Neuronal stem cell (in vitro differentiated cells): ENCODE results near the gene SCN10A.

ENCODE experiments used
- DNase-seq: peaks from one replicate; pipeline ENCODE4 v3.0.0-alpha.2; 2013; ENCODE audit warnings: low spot score
- H2AFZ ChIP-seq: one replicate; pipeline ENCODE4 v1.6.1; 2013; ENCODE audit warnings: mild to moderate bottlenecking, low read length, inconsistent platforms
- H2AK5ac ChIP-seq: 2 replicates; pipeline ENCODE4 v1.6.1; 2013; ENCODE audit warnings: low read depth, mild to moderate bottlenecking, inconsistent platforms, low read length, moderate library complexity, mixed read lengths
- H2BK120ac ChIP-seq: 2 replicates; pipeline ENCODE4 v1.6.1; 2013; ENCODE audit warnings: low read depth, mild to moderate bottlenecking, inconsistent platforms, low read length, moderate library complexity, mixed read lengths
- H2BK12ac ChIP-seq: one replicate; pipeline ENCODE4 v1.6.1; 2013; ENCODE audit warnings: low read length, inconsistent platforms
- H2BK15ac ChIP-seq: 2 replicates; pipeline ENCODE4 v1.6.1; 2013; ENCODE audit warnings: mild to moderate bottlenecking, low read length, inconsistent platforms, mixed read lengths
- H2BK5ac ChIP-seq: one replicate; pipeline ENCODE4 v1.6.1; 2013; ENCODE audit warnings: inconsistent platforms, mild to moderate bottlenecking, low read length, moderate library complexity
- H3K14ac ChIP-seq: one replicate; pipeline ENCODE4 v1.6.1; 2013; ENCODE audit warnings: low read length, inconsistent platforms
- H3K18ac ChIP-seq: 2 replicates; pipeline ENCODE4 v1.6.1; 2013; ENCODE audit warnings: low read length, inconsistent platforms
- H3K23ac ChIP-seq: 2 replicates; pipeline ENCODE4 v1.6.1; 2013; ENCODE audit warnings: low read depth, mild to moderate bottlenecking, mixed read lengths, low read length, inconsistent platforms; ENCODE audit not compliant: poor library complexity
- H3K27ac ChIP-seq: replicated peaks from 3 replicates; pipeline ENCODE4 v1.5.1; 2013; ENCODE audit warnings: low read length, inconsistent platforms
- H3K27me3 ChIP-seq, 3 experiments: 2 replicates each; pipeline ENCODE4 v1.6.1; 2013; ENCODE audit warnings: low read length in 3 of 3, mild to moderate bottlenecking in 2 of 3, inconsistent platforms in 1 of 3, low read depth in 1 of 3, mixed read lengths in 1 of 3, moderate library complexity in 1 of 3; ENCODE audit not compliant: control insufficient read depth in 3 of 3, insufficient read depth in 3 of 3
- H3K36me3 ChIP-seq, 2 donors: replicated peaks in 1 of 2; 2 replicates each; pipeline ENCODE4 v1.6.1; 2013; ENCODE audit warnings: low read length in 2 of 2; ENCODE audit not compliant: control insufficient read depth in 2 of 2, insufficient read depth in 2 of 2
- H3K4ac ChIP-seq: 2 replicates; pipeline ENCODE4 v1.6.1; 2013; ENCODE audit warnings: inconsistent platforms, mild to moderate bottlenecking, low read length, moderate library complexity
- H3K4me1 ChIP-seq, 2 donors: 1 replicate in 1 of 2; 2 replicates in 1 of 2; pipeline ENCODE4 v1.6.1; 2013; ENCODE audit warnings: low read length in 2 of 2, low read depth in 1 of 2; ENCODE audit not compliant: control insufficient read depth in 2 of 2, insufficient read depth in 1 of 2
- H3K4me2 ChIP-seq: one replicate; pipeline ENCODE4 v1.6.1; 2013; ENCODE audit warnings: mild to moderate bottlenecking, low read length, inconsistent platforms; ENCODE audit not compliant: insufficient read depth, poor library complexity, severe bottlenecking
- H3K4me3 ChIP-seq, 2 donors: 2 replicates each; pipeline ENCODE4 v1.5.1; 2013; ENCODE audit warnings: low read length in 2 of 2, mild to moderate bottlenecking in 2 of 2, inconsistent platforms in 1 of 2, moderate library complexity in 1 of 2
- H3K79me1 ChIP-seq: one replicate; pipeline ENCODE4 v1.6.1; 2013; ENCODE audit warnings: low read depth, mild to moderate bottlenecking, inconsistent platforms, low read length, moderate library complexity
- H3K9ac ChIP-seq: one replicate; pipeline ENCODE4 v1.6.1; 2013; ENCODE audit warnings: mild to moderate bottlenecking, low read depth, low read length, inconsistent platforms; ENCODE audit not compliant: poor library complexity
- H3K9me3 ChIP-seq, 2 donors: replicated peaks in 1 of 2; 2 replicates each; pipeline versions ENCODE3 to v1.6.1; 2013; ENCODE audit warnings: low read length in 2 of 2, mild to moderate bottlenecking in 2 of 2, inconsistent platforms in 1 of 2, low read depth in 1 of 2, mixed read lengths in 1 of 2, moderate library complexity in 1 of 2; ENCODE audit not compliant: control insufficient read depth in 2 of 2, insufficient read depth in 1 of 2
- H4K8ac ChIP-seq: one replicate; pipeline ENCODE4 v1.6.1; 2013; ENCODE audit warnings: low read depth, mild to moderate bottlenecking, inconsistent platforms, low read length, moderate library complexity
- H4K91ac ChIP-seq: one replicate; pipeline ENCODE4 v1.6.1; 2013; ENCODE audit warnings: low read length, low read depth, mild to moderate bottlenecking, inconsistent platforms; ENCODE audit not compliant: poor library complexity
- WGBS, 2 donors: extraction: QIAGEN DNeasy Blood & Tissue Kit; methylation state at CpG; one replicate each; pipeline ENCODE4 v1.1.7; 2013; ENCODE audit warnings: missing lambda C conversion rate in 2 of 2, mixed read lengths in 1 of 2; ENCODE audit not compliant: insufficient read length in 2 of 2, insufficient replicate concordance in 1 of 2; ENCODE audit errors: extremely low coverage in 2 of 2; 5-methylcytosine and 5-hydroxymethylcytosine counted together

The SCN10A gene

DNA sequence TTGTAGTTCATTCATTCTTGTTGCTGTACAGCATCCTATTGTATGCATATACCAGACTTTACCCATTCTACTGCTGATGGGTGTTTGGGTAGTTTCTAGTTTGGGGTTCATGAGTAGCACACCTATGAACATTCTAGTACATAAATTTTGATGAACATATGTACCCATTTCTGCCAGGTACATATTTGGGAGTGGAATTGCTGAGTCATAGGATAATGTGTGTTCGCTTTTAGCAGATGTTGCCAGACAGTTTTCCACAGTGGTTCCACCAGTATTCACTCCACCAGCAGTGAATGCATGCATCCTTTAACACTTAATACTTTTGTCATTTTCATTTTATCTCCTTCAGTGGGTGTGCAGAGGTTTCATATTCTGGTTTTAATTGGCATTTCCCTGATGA is 163.1 kb downstream of the SCN10A start:
- Histone ChIP-seq H3K18ac (no peak overlapping the region), H3K14ac (no peak overlapping the region), H2BK15ac (no peak overlapping the region), H2BK12ac (no peak overlapping the region), H4K8ac (no peak overlapping the region), H3K4me2 (no peak overlapping the region), H3K4me1 (peaks cover 2 to 12% of the 10 kb centered on the region in 2 donors), H3K36me3 (no peaks in the 10 kb centered on the region), H2BK120ac (no peak overlapping the region), H3K27ac (no peak overlapping the region), H2AK5ac (no peak overlapping the region), H4K91ac (no peak overlapping the region), H2AFZ (no peak overlapping the region), H3K9me3 (peaks cover 0 to 2% of the 10 kb centered on the region in 2 donors), H3K27me3 (peaks cover 0 to 47% (median 32%) of the 10 kb centered on the region in 3 experiments), H2BK5ac (no peak overlapping the region), H3K23ac (no peak overlapping the region), H3K4me3 (no peak overlapping the region), H3K79me1 (no peaks in the 10 kb centered on the region), H3K9ac (no peak overlapping the region), H3K4ac (no peak overlapping the region)
- no CpG with 5 or more reads among the region's 1 CpG for WGBS, 2 donors
- DNase-seq, result no peak

DNA sequence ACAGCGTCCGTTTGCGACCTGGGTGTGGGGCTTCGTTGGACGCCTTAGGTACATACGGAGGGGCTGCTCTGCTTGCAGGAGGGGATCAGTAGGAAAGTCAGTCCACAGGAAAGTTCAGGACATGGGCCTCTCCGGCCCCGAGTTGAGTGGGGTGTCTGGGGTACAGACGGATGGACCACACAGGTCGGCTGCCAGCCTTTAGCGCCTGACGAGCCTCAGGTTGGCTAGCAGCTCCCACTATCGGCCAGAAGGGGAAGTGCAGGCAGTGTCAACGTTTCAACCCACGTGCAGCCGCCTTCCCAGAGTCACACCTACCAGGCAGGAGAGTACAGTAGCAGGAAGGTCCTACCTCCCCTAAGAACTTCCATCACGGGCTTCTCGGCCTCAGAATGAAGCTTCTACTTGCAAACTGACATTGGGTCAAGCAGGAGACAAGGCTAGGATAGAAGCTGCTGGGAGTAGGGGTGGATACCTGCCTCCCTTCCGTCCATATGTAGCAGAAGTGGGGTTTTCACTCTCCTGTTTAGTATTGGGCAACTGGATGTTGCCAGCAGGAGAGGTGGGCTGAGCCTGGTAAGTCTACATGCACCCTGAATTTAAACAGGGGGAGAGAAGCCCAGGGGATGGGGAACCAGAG is 164.7 kb downstream of the SCN10A start:
- Histone ChIP-seq H3K27ac (no peak overlapping the region), H3K4ac (no peak overlapping the region), H3K4me3 (no peak overlapping the region), H3K9ac (no peak overlapping the region), H2AK5ac (no peak overlapping the region), H2BK5ac (no peak overlapping the region), H2BK15ac (no peak overlapping the region), H2BK120ac (no peak overlapping the region), H3K4me1 (peaks cover 2 to 9% of the 10 kb centered on the region in 2 donors), H3K9me3 (peaks cover 0 to 2% of the 10 kb centered on the region in 2 donors), H2BK12ac (no peak overlapping the region), H4K8ac (no peak overlapping the region), H3K18ac (no peak overlapping the region), H4K91ac (no peak overlapping the region), H3K4me2 (peak overlapping the region; percentile 46), H2AFZ (no peak overlapping the region), H3K23ac (no peak overlapping the region), H3K27me3 (peaks cover 0 to 58% (median 36%) of the 10 kb centered on the region in 3 experiments), H3K36me3 (no peaks in the 10 kb centered on the region), H3K14ac (no peak overlapping the region), H3K79me1 (no peaks in the 10 kb centered on the region)
- no CpG with 5 or more reads among the region's 19 CpGs for WGBS, 2 donors
- peak; percentile 75 for DNase-seq

DNA sequence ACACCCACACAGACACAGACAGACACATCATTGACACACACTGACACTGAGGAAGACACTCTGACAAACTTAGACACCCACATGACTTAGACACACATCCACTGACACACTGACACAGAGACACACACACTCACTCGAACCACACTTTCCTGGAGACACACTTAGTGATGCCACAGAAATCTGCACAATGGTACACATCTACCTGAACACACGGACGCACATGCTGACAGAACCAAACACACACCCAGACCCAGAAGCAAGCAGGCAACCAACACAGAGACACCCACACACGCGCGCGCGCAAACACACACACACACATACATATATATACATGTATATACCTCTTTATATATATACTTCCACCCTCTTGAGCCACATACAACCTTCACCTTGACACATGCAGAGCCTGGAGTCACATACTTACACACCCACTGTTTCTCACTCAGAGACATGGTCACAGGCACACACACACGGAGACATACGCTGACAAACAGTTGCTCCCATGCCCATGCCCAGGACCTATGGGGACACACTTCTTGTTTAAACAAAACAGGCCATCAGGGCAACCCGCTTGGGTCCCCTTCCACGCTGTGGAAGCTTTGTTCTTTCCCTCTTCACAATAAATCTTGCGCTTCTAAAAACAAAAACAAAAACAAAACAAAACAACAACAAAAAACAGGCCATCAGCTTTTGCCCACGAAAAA is 165.6 kb downstream of the SCN10A start:
- peaks cover 2 to 9% of the 10 kb centered on the region in 2 donors for H3K4me1 ChIP-seq
- WGBS, 2 donors, result no CpG with 5 or more reads among the region's 14 CpGs
- H2BK15ac ChIP-seq, result no peak overlapping the region
- H3K27me3 ChIP-seq, result peaks cover 0 to 66% (median 36%) of the 10 kb centered on the region in 3 experiments
- peaks cover 0 to 2% of the 10 kb centered on the region in 2 donors for H3K9me3 ChIP-seq
- H3K4ac ChIP-seq, result no peak overlapping the region
- H4K91ac ChIP-seq, result no peak overlapping the region
- no peak overlapping the region for H2BK5ac ChIP-seq
- H2AFZ ChIP-seq, result no peak overlapping the region
- no peak for DNase-seq
- H3K23ac ChIP-seq, result no peak overlapping the region
- H3K79me1 ChIP-seq, result no peaks in the 10 kb centered on the region
- H2AK5ac ChIP-seq, result no peak overlapping the region
- peak overlapping the region in 1 of 2 donors; percentile 79 for H3K4me3 ChIP-seq
- no peak overlapping the region for H3K18ac ChIP-seq
- H3K14ac ChIP-seq, result no peak overlapping the region
- H2BK120ac ChIP-seq, result no peak overlapping the region
- H3K27ac ChIP-seq, result no peak overlapping the region
- no peak overlapping the region for H2BK12ac ChIP-seq
- H3K4me2 ChIP-seq, result peak overlapping the region; percentile 59
- H3K9ac ChIP-seq, result no peak overlapping the region
- no peak overlapping the region for H4K8ac ChIP-seq
- no peaks in the 10 kb centered on the region for H3K36me3 ChIP-seq

DNA sequence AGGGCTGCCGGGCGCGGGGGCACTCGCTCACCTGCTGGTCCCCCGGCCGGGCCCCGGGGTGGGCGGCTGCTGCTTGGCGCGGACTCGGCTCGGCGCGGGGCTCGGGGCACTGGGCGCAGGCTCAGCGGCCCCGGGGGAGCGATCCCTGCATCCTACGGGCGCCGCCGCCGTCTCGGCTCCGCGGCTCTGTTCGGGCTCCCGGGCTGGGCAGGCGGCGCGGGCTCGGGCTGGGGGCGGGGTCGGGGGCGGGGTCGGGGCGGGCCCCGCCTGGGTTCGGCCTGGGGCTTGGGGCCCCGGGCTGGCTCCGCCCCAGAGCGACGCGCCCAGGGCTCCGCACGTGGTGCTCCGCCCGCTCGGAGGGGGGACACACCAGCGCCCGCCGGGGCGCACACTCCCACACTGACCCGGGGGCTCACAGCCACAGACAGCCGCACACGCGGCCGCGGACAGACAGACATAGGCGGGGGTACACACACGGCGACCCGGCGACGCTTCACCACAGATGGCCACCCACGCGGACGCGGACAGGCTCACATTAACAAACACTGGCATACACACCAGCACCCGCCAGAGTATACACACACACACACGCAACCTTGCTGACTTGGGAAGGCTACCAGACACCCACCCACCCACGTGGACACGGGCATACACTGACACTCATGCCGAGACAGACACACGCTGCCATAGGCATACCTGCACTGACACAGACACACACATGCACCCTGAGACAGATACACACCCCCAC is 166.3 kb downstream of the SCN10A start, which contains the start of gene SCN5A:
SCN5A (minus strand) TSS at position 188 of the 748 bp plus-strand sequence. CDS start 16,380 bp downstream, outside the sequence.
- Histone ChIP-seq H3K4me3 (peak within 1 kb of the TSS; percentile 29 to 84), H3K79me1 (no peaks in the 10 kb centered on the region), H3K4ac (no peak within 1 kb of the TSS), H3K14ac (peak within 1 kb of the TSS; percentile 13), H3K4me2 (peak within 1 kb of the TSS; percentile 86), H2BK120ac (no peak within 1 kb of the TSS), H2AFZ (peak within 1 kb of the TSS; percentile 87), H3K27ac (no peak within 1 kb of the TSS), H4K91ac (no peak within 1 kb of the TSS), H3K9ac (peak within 1 kb of the TSS; percentile 92), H3K23ac (no peak within 1 kb of the TSS), H2BK5ac (no peak within 1 kb of the TSS), H3K4me1 (peaks cover 2 to 9% of the 10 kb centered on the region in 2 donors), H3K36me3 (no peaks in the 10 kb centered on the region), H4K8ac (no peak within 1 kb of the TSS), H2AK5ac (peak within 1 kb of the TSS; percentile 20), H2BK12ac (peak within 1 kb of the TSS; percentile 64), H3K27me3 (peaks cover 0 to 74% (median 36%) of the 10 kb centered on the region in 3 experiments), H3K9me3 (peaks cover 0 to 2% of the 10 kb centered on the region in 2 donors), H3K18ac (peak within 1 kb of the TSS; percentile 91), H2BK15ac (peak within 1 kb of the TSS; percentile 22)
- no peak for DNase-seq
- WGBS, 2 donors, result no CpG with 5 or more reads among the region's 76 CpGs
